Measurements from ENCODE around the gene CACNA1G.

DNA sequence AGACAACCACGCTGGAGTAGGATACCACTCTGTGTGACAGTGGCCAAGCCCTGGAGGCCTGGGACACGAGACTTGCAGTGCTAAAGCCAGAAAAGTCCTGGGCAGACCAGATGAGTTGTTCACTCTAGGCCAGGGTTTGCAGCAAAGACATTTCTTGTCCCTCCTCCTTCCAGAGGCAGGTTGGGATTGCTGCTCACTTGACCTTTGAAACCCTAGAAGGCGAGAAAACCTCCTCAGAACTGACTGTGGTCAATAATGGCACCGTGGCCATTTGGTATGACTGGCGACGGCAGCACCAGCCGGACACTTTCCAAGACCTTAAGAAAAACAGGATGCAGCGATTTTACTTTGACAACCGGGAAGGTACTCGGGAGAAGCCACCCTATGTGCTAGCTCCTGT lies 37.7 kb upstream of the CACNA1G start:
- TF ChIP-seq, protein P1, sequence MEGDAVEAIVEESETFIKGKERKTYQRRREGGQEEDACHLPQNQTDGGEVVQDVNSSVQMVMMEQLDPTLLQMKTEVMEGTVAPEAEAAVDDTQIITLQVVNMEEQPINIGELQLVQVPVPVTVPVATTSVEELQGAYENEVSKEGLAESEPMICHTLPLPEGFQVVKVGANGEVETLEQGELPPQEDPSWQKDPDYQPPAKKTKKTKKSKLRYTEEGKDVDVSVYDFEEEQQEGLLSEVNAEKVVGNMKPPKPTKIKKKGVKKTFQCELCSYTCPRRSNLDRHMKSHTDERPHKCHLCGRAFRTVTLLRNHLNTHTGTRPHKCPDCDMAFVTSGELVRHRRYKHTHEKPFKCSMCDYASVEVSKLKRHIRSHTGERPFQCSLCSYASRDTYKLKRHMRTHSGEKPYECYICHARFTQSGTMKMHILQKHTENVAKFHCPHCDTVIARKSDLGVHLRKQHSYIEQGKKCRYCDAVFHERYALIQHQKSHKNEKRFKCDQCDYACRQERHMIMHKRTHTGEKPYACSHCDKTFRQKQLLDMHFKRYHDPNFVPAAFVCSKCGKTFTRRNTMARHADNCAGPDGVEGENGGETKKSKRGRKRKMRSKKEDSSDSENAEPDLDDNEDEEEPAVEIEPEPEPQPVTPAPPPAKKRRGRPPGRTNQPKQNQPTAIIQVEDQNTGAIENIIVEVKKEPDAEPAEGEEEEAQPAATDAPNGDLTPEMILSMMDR (IDR thresholded peaks at IDR 0.05), result no peak
- TF ChIP-seq POLR2A (IDR thresholded peaks at IDR 0.05), result no peak

All from prostate gland (tissue), 2 donors.